OCI-LY1 (cell line): ENCODE data around the gene STK32B.

Experiments used
- H2AFZ ChIP-seq: fragments of 200-600 bp; sonication (generic), shearing (Covaris generic); 2 replicates; pipeline ENCODE4 v1.6.0; 2014; ENCODE audit warnings: antibody characterized with exemption, mild to moderate bottlenecking, low read length
- H3F3A ChIP-seq: fragments of 200-600 bp; sonication (generic), shearing (Covaris generic); 2 replicates; pipeline ENCODE4 v1.6.0; 2014; ENCODE audit warnings: mild to moderate bottlenecking, antibody characterized with exemption, low read length, moderate library complexity; ENCODE audit not compliant: insufficient read depth
- H3K27ac ChIP-seq: fragments of 200-600 bp; sonication (generic); 2 replicates; pipeline ENCODE4 v1.5.1; 2014; ENCODE audit warnings: low read length, mixed run types, mild to moderate bottlenecking, low read depth; ENCODE audit not compliant: poor library complexity, severe bottlenecking
- H3K27me3 ChIP-seq: fragments of 200-600 bp; sonication (generic); 2 replicates; pipeline ENCODE4 v1.6.0; 2014; ENCODE audit warnings: antibody characterized with exemption, mild to moderate bottlenecking, low read length, moderate library complexity; ENCODE audit not compliant: insufficient read depth
- H3K36me3 ChIP-seq: fragments of 200-600 bp; sonication (generic); 2 replicates; pipeline ENCODE4 v1.6.1; 2014; ENCODE audit warnings: mild to moderate bottlenecking, antibody characterized with exemption, low read length, moderate library complexity, mixed read lengths; ENCODE audit not compliant: insufficient read depth
- H3K4me1 ChIP-seq: fragments of 200-600 bp; sonication (generic); 2 replicates; pipeline ENCODE4 v1.5.1; 2014; ENCODE audit warnings: mild to moderate bottlenecking, low read length, moderate library complexity; ENCODE audit not compliant: insufficient read depth, severe bottlenecking
- H3K4me2 ChIP-seq: fragments of 200-600 bp; sonication (generic), shearing (Covaris generic); 2 replicates; pipeline ENCODE4 v1.6.1; 2014; ENCODE audit warnings: low read length
- H3K4me3 ChIP-seq: fragments of 200-600 bp; sonication (generic); 2 replicates; pipeline ENCODE4 v1.5.1; 2014; ENCODE audit warnings: low read length, low read depth, mild to moderate bottlenecking, mixed read lengths; ENCODE audit not compliant: poor library complexity, severe bottlenecking
- H3K79me2 ChIP-seq: fragments of 200-600 bp; shearing (Covaris generic); 2 replicates; pipeline ENCODE4 v1.6.1; 2016; ENCODE audit warnings: mixed run types, low read length, mixed read lengths; ENCODE audit not compliant: insufficient read depth
- H3K9ac ChIP-seq: fragments of 200-600 bp; sonication (generic), shearing (Covaris generic); 2 replicates; pipeline ENCODE4 v1.6.1; 2014; ENCODE audit warnings: mild to moderate bottlenecking, low read length, mixed read lengths
- H3K9me2 ChIP-seq: fragments of 200-600 bp; sonication (generic), shearing (Covaris generic); 2 replicates; pipeline ENCODE4 v1.6.1; 2014; ENCODE audit warnings: low read depth, mild to moderate bottlenecking, low read length, mixed read lengths
- H3K9me3 ChIP-seq: fragments of 200-600 bp; shearing (Covaris generic); 2 replicates; pipeline ENCODE4 v1.6.1; 2014; ENCODE audit warnings: low read length, mixed read lengths
- H4K20me1 ChIP-seq: fragments of 200-600 bp; sonication (generic), shearing (Covaris generic); 2 replicates; pipeline ENCODE4 v1.6.0; 2016; ENCODE audit warnings: mild to moderate bottlenecking, low read length; ENCODE audit not compliant: insufficient read depth
- EZH2 ChIP-seq: fragments of 200-600 bp; sonication (generic), shearing (Covaris generic); IDR thresholded peaks from 2 replicates; pipeline ENCODE4 v1.8.0; 2017; ENCODE audit warnings: borderline replicate concordance, mixed run types, mild to moderate bottlenecking, antibody characterized with exemption, low read length, moderate library complexity, mixed read lengths
- TF ChIP-seq, protein P1 (sequence below): fragments of 200-600 bp; sonication (generic), shearing (Covaris generic); IDR thresholded peaks from 2 replicates; pipeline ENCODE4 v1.5.1; 2017; ENCODE audit warnings: mild to moderate bottlenecking, antibody characterized with exemption, low read length, moderate library complexity, mixed read lengths

The STK32B gene

DNA sequence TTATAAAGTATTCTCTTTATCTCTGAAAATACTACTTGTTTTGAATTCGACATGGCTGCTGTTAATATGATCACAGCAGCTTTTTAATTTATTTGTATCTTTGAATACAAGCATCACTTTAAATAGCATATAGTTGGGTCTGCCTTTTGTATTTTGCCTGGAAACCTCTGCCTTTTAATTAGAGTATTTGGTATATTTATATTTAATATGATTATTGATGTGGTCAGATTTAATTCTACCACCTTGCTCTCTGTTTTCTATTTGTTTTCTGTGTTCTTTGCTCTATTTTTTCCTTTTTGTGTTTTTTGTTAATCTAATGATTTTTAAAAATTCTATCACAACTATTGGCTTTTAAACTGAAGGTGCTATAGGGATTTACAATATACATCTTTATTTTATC is 21.7 kb downstream of the STK32B start:
- Histone ChIP-seq H3F3A (no peaks in the 10 kb centered on the region), H3K9ac (no peak overlapping the region), H4K20me1 (no peaks in the 10 kb centered on the region), H3K9me3 (no peaks in the 10 kb centered on the region), H3K9me2 (no peaks in the 10 kb centered on the region), H3K4me1 (no peaks in the 10 kb centered on the region), H3K27me3 (no peaks in the 10 kb centered on the region; the same call in 1 of the 2 replicates), H3K4me2 (no peak overlapping the region), H3K36me3 (no peaks in the 10 kb centered on the region), H3K79me2 (no peaks in the 10 kb centered on the region), H3K27ac (no peak overlapping the region), H2AFZ (no peak overlapping the region), H3K4me3 (no peak overlapping the region)
- TF ChIP-seq, protein P1, sequence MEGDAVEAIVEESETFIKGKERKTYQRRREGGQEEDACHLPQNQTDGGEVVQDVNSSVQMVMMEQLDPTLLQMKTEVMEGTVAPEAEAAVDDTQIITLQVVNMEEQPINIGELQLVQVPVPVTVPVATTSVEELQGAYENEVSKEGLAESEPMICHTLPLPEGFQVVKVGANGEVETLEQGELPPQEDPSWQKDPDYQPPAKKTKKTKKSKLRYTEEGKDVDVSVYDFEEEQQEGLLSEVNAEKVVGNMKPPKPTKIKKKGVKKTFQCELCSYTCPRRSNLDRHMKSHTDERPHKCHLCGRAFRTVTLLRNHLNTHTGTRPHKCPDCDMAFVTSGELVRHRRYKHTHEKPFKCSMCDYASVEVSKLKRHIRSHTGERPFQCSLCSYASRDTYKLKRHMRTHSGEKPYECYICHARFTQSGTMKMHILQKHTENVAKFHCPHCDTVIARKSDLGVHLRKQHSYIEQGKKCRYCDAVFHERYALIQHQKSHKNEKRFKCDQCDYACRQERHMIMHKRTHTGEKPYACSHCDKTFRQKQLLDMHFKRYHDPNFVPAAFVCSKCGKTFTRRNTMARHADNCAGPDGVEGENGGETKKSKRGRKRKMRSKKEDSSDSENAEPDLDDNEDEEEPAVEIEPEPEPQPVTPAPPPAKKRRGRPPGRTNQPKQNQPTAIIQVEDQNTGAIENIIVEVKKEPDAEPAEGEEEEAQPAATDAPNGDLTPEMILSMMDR = no peak
- no peak for TF ChIP-seq EZH2

DNA sequence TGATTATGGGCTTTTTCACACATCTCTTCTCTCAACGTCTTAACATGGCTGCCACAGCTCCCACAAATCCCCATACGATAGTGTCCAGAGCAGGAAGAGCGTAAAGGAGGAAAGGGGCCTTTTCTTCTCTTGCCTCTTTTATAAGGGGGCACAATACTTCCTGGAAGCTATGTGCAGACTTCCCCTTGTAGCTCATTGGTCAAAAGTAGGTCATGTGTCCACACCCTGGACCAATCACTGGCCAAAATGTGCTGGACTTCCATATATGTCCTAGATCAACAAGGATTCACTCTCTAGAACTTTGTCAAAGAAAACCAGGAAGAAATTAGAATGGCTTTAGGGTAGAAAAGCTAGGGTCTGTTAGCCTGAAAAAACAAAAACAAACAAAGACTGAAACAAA is 26.7 kb downstream of the STK32B start:
- Histone ChIP-seq H3F3A (no peaks in the 10 kb centered on the region), H3K27ac (no peak overlapping the region), H3K79me2 (no peaks in the 10 kb centered on the region), H3K9me2 (no peaks in the 10 kb centered on the region), H2AFZ (no peak overlapping the region), H3K9me3 (no peaks in the 10 kb centered on the region), H4K20me1 (no peaks in the 10 kb centered on the region), H3K9ac (no peak overlapping the region), H3K27me3 (no peaks in the 10 kb centered on the region), H3K36me3 (no peaks in the 10 kb centered on the region), H3K4me3 (no peak overlapping the region), H3K4me2 (no peak overlapping the region), H3K4me1 (no peaks in the 10 kb centered on the region)
- TF ChIP-seq EZH2 = no peak
- TF ChIP-seq, protein P1 = no peak

DNA sequence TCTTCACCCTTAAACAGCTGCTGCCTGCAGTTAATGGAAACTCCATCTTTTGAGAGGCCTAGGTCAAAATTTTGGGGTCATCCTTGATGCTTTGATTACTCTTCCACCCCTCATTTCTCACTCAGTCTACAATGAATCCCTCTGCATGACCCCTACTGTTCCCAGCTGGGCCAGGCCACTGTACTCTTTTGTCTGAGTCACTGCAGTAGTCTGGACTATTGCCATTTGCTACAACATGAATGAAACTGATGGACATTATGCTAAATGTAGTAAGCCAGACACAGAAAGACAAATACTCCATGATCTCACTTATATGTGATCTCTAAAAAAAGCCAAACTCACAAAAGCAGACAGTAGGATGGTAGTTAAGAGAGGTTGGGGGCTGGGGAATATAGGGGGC is 28.3 kb downstream of the STK32B start:
- Histone ChIP-seq H3K4me3 (no peak overlapping the region), H3K27me3 (no peaks in the 10 kb centered on the region), H2AFZ (no peak overlapping the region), H3K9me2 (no peaks in the 10 kb centered on the region), H3K9ac (no peak overlapping the region), H4K20me1 (no peaks in the 10 kb centered on the region), H3K4me2 (no peak overlapping the region), H3K4me1 (no peaks in the 10 kb centered on the region), H3K27ac (no peak overlapping the region), H3K79me2 (no peaks in the 10 kb centered on the region), H3K9me3 (no peaks in the 10 kb centered on the region), H3K36me3 (no peaks in the 10 kb centered on the region), H3F3A (no peaks in the 10 kb centered on the region)
- TF ChIP-seq EZH2 = no peak
- TF ChIP-seq, protein P1 = no peak
